RWPE1 (cell line): ENCODE data around the gene BANP.

Experiments used
- CTCF ChIA-PET: fragments of 350-600 bp; sonication (Branson Sonifier 250); formaldehyde crosslinking; extraction: SDS; loops from one replicate; lab custom pipeline; 2021; lab: Yijun Ruan, JAX
- POLR2A ChIA-PET: fragments of 400-600 bp; formaldehyde crosslinking; extraction: SDS; loops from one replicate; lab custom pipeline; 2020; ENCODE audit warnings: antibody characterized with exemption; ENCODE audit not compliant: low non-redundant PET; lab: Yijun Ruan, JAX
- DNase-seq: peaks from one replicate; pipeline ENCODE4 v3.0.0; 2012; ENCODE audit warnings: low spot score
- H3K27ac ChIP-seq: fragments of 450-650 bp; 2 replicates; pipeline ENCODE4 v1.5.1; 2017
- CTCF ChIP-seq: fragments of 450-650 bp; conservative IDR thresholded peaks from 2 replicates; pipeline ENCODE4 v1.5.1; 2017; ENCODE audit warnings: low read depth, mild to moderate bottlenecking

The BANP gene

GRCh38 chr16:88061346-88062110 lies 110.3 kb downstream of the BANP start:
- POLR2A ChIA-PET, result interaction anchor here (0.6 kb wide), 1 partner anchor 23 kb away, joined by 4 read pairs; no protein-coding TSS in a partner anchor
- CTCF ChIA-PET, result no interaction called here
- TF ChIP-seq CTCF, result no peak
- no peak for DNase-seq
- no peak overlapping the region for H3K27ac ChIP-seq

- CTCF ChIA-PET, result no interaction called here
- no peak for DNase-seq
- TF ChIP-seq CTCF, result no peak
- no peak overlapping the region for H3K27ac ChIP-seq
- POLR2A ChIA-PET, result no interaction called here
Measured at GRCh38 chr16:88062341-88063210, 111.3 kb downstream of the BANP start.

- no peak for DNase-seq
- H3K27ac ChIP-seq, result no peak overlapping the region
- CTCF ChIA-PET, result no interaction called here
- POLR2A ChIA-PET, result no interaction called here
- no peak for TF ChIP-seq CTCF
Measured at GRCh38 chr16:88063211-88063773, 112.1 kb downstream of the BANP start.

- no peak for TF ChIP-seq CTCF
- ChIA-PET CTCF (interaction anchor here (0.8 kb wide), 1 partner anchor 14 kb away, joined by 3 read pairs; no protein-coding TSS in a partner anchor), POLR2A (no interaction called here)
- no peak overlapping the region for H3K27ac ChIP-seq
- no peak for DNase-seq
Measured at GRCh38 chr16:88064011-88064888, 113.0 kb downstream of the BANP start.

GRCh38 chr16:88064889-88065746 lies 113.9 kb downstream of the BANP start:
- no peak for DNase-seq
- TF ChIP-seq CTCF, result no peak
- no peak overlapping the region for H3K27ac ChIP-seq
- POLR2A ChIA-PET, result no interaction called here
- CTCF ChIA-PET, result no interaction called here
